H1 (cell line): ENCODE results near the gene RAPGEF6. TPM values are rescaled to one million over a fixed set of nuclear protein-coding genes. Genes with fewer than 3 reads are reported as not detected.

Source experiments
- CBX8 ChIP-seq: fragments of 300-800, 300-1000 bp; sonication (generic); IDR thresholded peaks from 2 replicates; pipeline ENCODE4 v1.7.1; 2016; ENCODE audit warnings: low read depth, low read length, borderline replicate concordance
- CHD1 ChIP-seq: IDR thresholded peaks from 2 replicates; pipeline ENCODE4 v1.6.1; 2012; ENCODE audit warnings: low read depth, low read length, improper control_type of control experiment
- CTBP2 ChIP-seq: IDR thresholded peaks from 2 replicates; pipeline ENCODE4 v1.7.0; 2011; ENCODE audit warnings: borderline replicate concordance, mild to moderate bottlenecking, moderate library complexity, mixed read lengths, low read length; ENCODE audit not compliant: insufficient read depth, insufficient read length
- HDAC6 ChIP-seq: IDR thresholded peaks from one replicate; pipeline ENCODE4 v1.7.1; 2012; ENCODE audit warnings: low read depth, mild to moderate bottlenecking, inconsistent platforms, low read length, moderate library complexity
- JUN ChIP-seq: IDR thresholded peaks from 2 replicates; pipeline ENCODE4 v1.6.1; 2011; ENCODE audit warnings: low read depth, mild to moderate bottlenecking, improper control_type of control experiment, low read length
- KDM4A ChIP-seq: IDR thresholded peaks from one replicate; pipeline ENCODE4 v1.7.1; 2012; ENCODE audit warnings: low read depth, mild to moderate bottlenecking, moderate library complexity, low read length, inconsistent platforms; ENCODE audit not compliant: severe bottlenecking
- SIN3A ChIP-seq, 2 experiments: IDR thresholded peaks in 1 of 2; conservative IDR thresholded peaks in 1 of 2; 2 replicates each; pipeline ENCODE4 v1.6.1; 2011 to 2012; ENCODE audit warnings: low read length in 2 of 2, improper control_type of control experiment in 1 of 2, low read depth in 1 of 2, mild to moderate bottlenecking in 1 of 2
- SP1 ChIP-seq: IDR thresholded peaks from 2 replicates; pipeline ENCODE4 v1.6.1; 2011; ENCODE audit warnings: low read depth, low read length
- polyA plus RNA-seq, 7 experiments: library from polyadenylated mRNA; depleted of rRNA in 3 of 7; stranded (reverse) in 5 of 7; unstranded in 2 of 7; fragments of >200 nt in 5 of 7; fragments of 200-250 nt in 2 of 7; gene quantifications; 1 replicate in 5 of 7; 2 replicates in 1 of 7; 4 replicates in 1 of 7; pipeline versions ENCODE4 v1.2.1 to v1.2.3, GENCODE V29; 2011 to 2013; ENCODE audit warnings: missing spikeins in 2 of 7, mixed read lengths in 2 of 7
- total RNA-seq: library from RNA; stranded (reverse); fragmentation: NEBNext Ultra II Directional; extraction: Animal tissue kit (Norgen Biotek cat#: 25700); gene quantifications from 2 replicates; pipeline ENCODE4 v1.2.1, GENCODE V29; 2021
- TF ChIP-seq, protein P1 (sequence below): fragments of 300-600 bp; sonication (generic); IDR thresholded peaks from 2 replicates; pipeline ENCODE4 v1.7.1; 2012; ENCODE audit warnings: low read length, moderate library complexity, mild to moderate bottlenecking, inconsistent platforms; ENCODE audit not compliant: insufficient replicate concordance

Gene RAPGEF6
- total and polyA plus RNA-seq, 2 of the 8 experiments (the other 6 are each of a cell fraction or from before 2014, with no cell fraction given) = 4.8 to 20.0 TPM

DNA sequence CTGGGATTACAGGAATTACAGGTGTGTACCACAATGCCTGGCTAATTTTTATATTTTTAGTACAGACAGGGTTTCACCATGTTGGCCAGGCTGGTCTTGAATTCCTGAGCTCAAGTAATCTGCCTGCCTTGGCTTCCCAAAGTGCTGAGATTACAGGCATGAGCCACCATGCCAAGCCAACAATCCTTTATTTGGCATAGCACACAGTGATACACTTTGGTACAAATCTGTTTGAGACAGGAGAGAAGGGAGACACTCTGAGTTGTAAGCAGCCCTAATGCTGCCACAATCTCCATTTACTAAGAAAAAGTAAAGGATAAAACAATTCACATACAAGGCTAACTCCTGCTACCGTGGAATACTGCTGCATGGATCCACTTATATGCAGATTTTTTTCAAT, 177.8 kb downstream of the RAPGEF6 start (continued):
- TF ChIP-seq, protein P1, sequence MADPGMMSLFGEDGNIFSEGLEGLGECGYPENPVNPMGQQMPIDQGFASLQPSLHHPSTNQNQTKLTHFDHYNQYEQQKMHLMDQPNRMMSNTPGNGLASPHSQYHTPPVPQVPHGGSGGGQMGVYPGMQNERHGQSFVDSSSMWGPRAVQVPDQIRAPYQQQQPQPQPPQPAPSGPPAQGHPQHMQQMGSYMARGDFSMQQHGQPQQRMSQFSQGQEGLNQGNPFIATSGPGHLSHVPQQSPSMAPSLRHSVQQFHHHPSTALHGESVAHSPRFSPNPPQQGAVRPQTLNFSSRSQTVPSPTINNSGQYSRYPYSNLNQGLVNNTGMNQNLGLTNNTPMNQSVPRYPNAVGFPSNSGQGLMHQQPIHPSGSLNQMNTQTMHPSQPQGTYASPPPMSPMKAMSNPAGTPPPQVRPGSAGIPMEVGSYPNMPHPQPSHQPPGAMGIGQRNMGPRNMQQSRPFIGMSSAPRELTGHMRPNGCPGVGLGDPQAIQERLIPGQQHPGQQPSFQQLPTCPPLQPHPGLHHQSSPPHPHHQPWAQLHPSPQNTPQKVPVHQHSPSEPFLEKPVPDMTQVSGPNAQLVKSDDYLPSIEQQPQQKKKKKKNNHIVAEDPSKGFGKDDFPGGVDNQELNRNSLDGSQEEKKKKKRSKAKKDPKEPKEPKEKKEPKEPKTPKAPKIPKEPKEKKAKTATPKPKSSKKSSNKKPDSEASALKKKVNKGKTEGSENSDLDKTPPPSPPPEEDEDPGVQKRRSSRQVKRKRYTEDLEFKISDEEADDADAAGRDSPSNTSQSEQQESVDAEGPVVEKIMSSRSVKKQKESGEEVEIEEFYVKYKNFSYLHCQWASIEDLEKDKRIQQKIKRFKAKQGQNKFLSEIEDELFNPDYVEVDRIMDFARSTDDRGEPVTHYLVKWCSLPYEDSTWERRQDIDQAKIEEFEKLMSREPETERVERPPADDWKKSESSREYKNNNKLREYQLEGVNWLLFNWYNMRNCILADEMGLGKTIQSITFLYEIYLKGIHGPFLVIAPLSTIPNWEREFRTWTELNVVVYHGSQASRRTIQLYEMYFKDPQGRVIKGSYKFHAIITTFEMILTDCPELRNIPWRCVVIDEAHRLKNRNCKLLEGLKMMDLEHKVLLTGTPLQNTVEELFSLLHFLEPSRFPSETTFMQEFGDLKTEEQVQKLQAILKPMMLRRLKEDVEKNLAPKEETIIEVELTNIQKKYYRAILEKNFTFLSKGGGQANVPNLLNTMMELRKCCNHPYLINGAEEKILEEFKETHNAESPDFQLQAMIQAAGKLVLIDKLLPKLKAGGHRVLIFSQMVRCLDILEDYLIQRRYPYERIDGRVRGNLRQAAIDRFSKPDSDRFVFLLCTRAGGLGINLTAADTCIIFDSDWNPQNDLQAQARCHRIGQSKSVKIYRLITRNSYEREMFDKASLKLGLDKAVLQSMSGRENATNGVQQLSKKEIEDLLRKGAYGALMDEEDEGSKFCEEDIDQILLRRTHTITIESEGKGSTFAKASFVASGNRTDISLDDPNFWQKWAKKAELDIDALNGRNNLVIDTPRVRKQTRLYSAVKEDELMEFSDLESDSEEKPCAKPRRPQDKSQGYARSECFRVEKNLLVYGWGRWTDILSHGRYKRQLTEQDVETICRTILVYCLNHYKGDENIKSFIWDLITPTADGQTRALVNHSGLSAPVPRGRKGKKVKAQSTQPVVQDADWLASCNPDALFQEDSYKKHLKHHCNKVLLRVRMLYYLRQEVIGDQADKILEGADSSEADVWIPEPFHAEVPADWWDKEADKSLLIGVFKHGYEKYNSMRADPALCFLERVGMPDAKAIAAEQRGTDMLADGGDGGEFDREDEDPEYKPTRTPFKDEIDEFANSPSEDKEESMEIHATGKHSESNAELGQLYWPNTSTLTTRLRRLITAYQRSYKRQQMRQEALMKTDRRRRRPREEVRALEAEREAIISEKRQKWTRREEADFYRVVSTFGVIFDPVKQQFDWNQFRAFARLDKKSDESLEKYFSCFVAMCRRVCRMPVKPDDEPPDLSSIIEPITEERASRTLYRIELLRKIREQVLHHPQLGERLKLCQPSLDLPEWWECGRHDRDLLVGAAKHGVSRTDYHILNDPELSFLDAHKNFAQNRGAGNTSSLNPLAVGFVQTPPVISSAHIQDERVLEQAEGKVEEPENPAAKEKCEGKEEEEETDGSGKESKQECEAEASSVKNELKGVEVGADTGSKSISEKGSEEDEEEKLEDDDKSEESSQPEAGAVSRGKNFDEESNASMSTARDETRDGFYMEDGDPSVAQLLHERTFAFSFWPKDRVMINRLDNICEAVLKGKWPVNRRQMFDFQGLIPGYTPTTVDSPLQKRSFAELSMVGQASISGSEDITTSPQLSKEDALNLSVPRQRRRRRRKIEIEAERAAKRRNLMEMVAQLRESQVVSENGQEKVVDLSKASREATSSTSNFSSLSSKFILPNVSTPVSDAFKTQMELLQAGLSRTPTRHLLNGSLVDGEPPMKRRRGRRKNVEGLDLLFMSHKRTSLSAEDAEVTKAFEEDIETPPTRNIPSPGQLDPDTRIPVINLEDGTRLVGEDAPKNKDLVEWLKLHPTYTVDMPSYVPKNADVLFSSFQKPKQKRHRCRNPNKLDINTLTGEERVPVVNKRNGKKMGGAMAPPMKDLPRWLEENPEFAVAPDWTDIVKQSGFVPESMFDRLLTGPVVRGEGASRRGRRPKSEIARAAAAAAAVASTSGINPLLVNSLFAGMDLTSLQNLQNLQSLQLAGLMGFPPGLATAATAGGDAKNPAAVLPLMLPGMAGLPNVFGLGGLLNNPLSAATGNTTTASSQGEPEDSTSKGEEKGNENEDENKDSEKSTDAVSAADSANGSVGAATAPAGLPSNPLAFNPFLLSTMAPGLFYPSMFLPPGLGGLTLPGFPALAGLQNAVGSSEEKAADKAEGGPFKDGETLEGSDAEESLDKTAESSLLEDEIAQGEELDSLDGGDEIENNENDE = no peak
- TF ChIP-seq KDM4A (no peak), HDAC6 (no peak), SP1 (no peak), SIN3A (conservative IDR thresholded peaks at IDR 0.05 in 1 of 2, IDR thresholded peaks at IDR 0.05 in 1 of 2; ENCODE audit: low read depth in 1 of 2, low read length in 2 of 2) (no peak), CBX8 (no peak), JUN (no peak), CTBP2 (no peak), CHD1 (no peak)
- TF ChIP-seq, all 59 proteins: peak for 0
